Esophagus squamous epithelium (tissue), 5 donors: ENCODE measurements around the gene BICD2. TPM values are rescaled to one million over a fixed set of nuclear protein-coding genes. Genes with fewer than 3 reads are reported as not detected.
A peak's percentile ranks its signal among the peaks of the same experiment; 100 is the strongest.

Experiments used
- DNase-seq: peaks from one replicate; lab custom pipeline; 2025; lab: John Stamatoyannopoulos, UW
- H3K27ac ChIP-seq, 4 donors: fragments of 200-600 bp; sonication (generic); one replicate each; pipeline ENCODE4 v1.5.1; 2016 to 2019; ENCODE audit warnings: mild to moderate bottlenecking in 1 of 4
- H3K27me3 ChIP-seq, 4 donors: fragments of 200-600 bp; sonication (generic); 1 replicate in 3 of 4; 2 replicates in 1 of 4; pipeline versions ENCODE4 v1.5.1 to v1.6.0; 2017 to 2021; ENCODE audit warnings: antibody characterized with exemption in 1 of 4
- H3K36me3 ChIP-seq, 3 donors: fragments of 200-600 bp; sonication (generic); one replicate each; pipeline ENCODE4 v1.5.1; 2016 to 2019
- H3K4me1 ChIP-seq, 3 donors: fragments of 200-600 bp; sonication (generic); one replicate each; pipeline ENCODE4 v1.5.1; 2017 to 2019
- H3K4me3 ChIP-seq, 4 donors: fragments of 200-600 bp; sonication (generic); 1 replicate in 3 of 4; 2 replicates in 1 of 4; pipeline ENCODE4 v1.5.1; 2016 to 2019; ENCODE audit warnings: mild to moderate bottlenecking in 2 of 4, moderate library complexity in 1 of 4
- H3K9me3 ChIP-seq, 3 donors: fragments of 200-600 bp; sonication (generic); one replicate each; pipeline ENCODE4 v1.5.1; 2016 to 2019
- CTCF ChIP-seq, 6 experiments: fragments of 450-650 bp in 4 of 6; fragments of 200-600 bp in 2 of 6; sonication (generic) in 2 of 6; IDR thresholded peaks; one replicate each; pipeline ENCODE4 v1.5.1; 2016 to 2019; ENCODE audit warnings: antibody characterized with exemption in 6 of 6, mild to moderate bottlenecking in 4 of 6, moderate library complexity in 4 of 6
- POLR2A ChIP-seq, 4 donors: fragments of 450-650 bp; IDR thresholded peaks; one replicate each; pipeline ENCODE4 v1.6.1; 2017; ENCODE audit warnings: antibody characterized with exemption in 4 of 4, mild to moderate bottlenecking in 4 of 4, moderate library complexity in 3 of 4
- WGBS, 2 donors: methylation state at CpG; one replicate each; pipeline ENCODE4 v1.1.5; 2018; 5-methylcytosine and 5-hydroxymethylcytosine counted together
- intact Hi-C: fragments of 100-400 bp; cut with DNase I; formaldehyde crosslinking; loops from one replicate; pipeline ENCODE4 v1.15.0; 2022
- total RNA-seq, 4 donors: library from RNA; depleted of rRNA; stranded (reverse); fragments of >200 nt; gene quantifications; one replicate each; pipeline ENCODE4 v1.1.0, GENCODE V29; 2016
- donor health status: DM: yes; HTN: yes; CAD: no.

BICD2 gene
- total RNA-seq, 4 donors from 2014 or later, result 81.7 to 116 (median 91.1) TPM

DNA sequence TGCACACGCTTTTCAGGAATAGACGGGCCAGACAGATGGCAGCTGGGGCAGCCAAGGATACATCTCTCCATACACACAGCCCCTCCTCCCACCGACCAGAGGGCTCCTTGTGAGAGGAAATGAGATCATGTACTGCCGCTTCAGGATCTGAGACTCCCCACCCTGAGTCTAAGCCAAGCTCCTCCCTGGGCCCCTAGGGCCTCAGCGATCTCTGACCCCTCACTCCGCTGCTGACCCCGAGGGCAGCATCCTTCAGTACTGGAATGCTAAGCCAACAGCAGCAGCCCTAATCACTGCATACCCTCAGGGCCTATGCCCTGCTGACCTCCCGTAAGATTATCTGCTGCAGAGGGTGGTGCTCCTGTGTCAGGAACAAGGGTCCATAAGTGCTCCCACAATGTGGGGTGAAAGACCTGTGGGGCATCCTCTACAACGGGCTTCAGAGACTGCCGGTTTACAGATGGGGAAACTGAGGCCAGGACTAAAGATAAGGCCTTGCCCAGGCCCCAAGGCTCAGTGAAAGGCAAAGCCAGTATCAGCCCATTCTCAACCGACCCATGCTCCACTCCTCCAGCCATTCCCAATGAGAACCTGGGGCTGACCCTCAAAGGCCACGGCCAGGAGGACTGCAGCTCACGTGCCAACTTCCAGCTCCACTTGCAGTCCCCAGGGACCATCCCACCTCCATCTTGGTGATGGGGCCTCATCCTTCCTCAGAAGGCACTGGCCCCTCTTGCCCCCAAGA lies 37.5 kb downstream of the BICD2 start:
- WGBS, 2 donors, result 76 to 86% methylated on average over 2 to 6 of the region's 13 CpGs
- Histone ChIP-seq H3K4me1 (peaks cover 29 to 94% (median 41%) of the 10 kb centered on the region in 3 donors), H3K36me3 (peaks cover 16 to 59% (median 28%) of the 10 kb centered on the region in 3 donors), H3K27ac (peak overlapping the region in 1 of 4 donors; percentile 91), H3K4me3 (no peak overlapping the region), H3K27me3 (no peaks in the 10 kb centered on the region), H3K9me3 (no peaks in the 10 kb centered on the region)
- intact Hi-C loops, result no loop called here
- DNase-seq, result no peak
- TF ChIP-seq CTCF (IDR thresholded peaks at IDR 0.05) (no peak), POLR2A (IDR thresholded peaks at IDR 0.05) (no peak)

- no peak for DNase-seq
- Histone ChIP-seq H3K36me3 (peaks cover 16 to 67% (median 35%) of the 10 kb centered on the region in 3 donors), H3K4me1 (peaks cover 29 to 95% (median 41%) of the 10 kb centered on the region in 3 donors), H3K4me3 (no peak overlapping the region), H3K27ac (peak overlapping the region in 2 of 4 donors; percentile 91), H3K9me3 (no peaks in the 10 kb centered on the region), H3K27me3 (no peaks in the 10 kb centered on the region)
- intact Hi-C loops, result no loop called here
- no peak for TF ChIP-seq POLR2A (IDR thresholded peaks at IDR 0.05)
- TF ChIP-seq CTCF (IDR thresholded peaks at IDR 0.05), result no peak
- WGBS, 2 donors, result 77 to 94% methylated on average over 2 to 4 of the region's 4 CpGs
Measured at GRCh38 chr9:92726348-92726747, 38.3 kb downstream of the BICD2 start.

GRCh38 chr9:92725766-92726165 lies 38.9 kb downstream of the BICD2 start:
- no peak for DNase-seq
- WGBS, 2 donors, result 100% methylated on average over 1 of the region's 1 CpG; no CpG with 5 or more reads in 1 of the 2 donors
- Histone ChIP-seq H3K4me3 (no peak overlapping the region), H3K36me3 (peaks cover 18 to 72% (median 40%) of the 10 kb centered on the region in 3 donors), H3K9me3 (no peaks in the 10 kb centered on the region), H3K4me1 (peaks cover 29 to 91% (median 41%) of the 10 kb centered on the region in 3 donors), H3K27me3 (no peaks in the 10 kb centered on the region), H3K27ac (peak overlapping the region in 3 of 4 donors; percentile 81 to 91 (median 91))
- TF ChIP-seq POLR2A (IDR thresholded peaks at IDR 0.05) (no peak), CTCF (IDR thresholded peaks at IDR 0.05) (no peak)
- intact Hi-C loops, result no loop called here

GRCh38 chr9:92725266-92725545 lies 39.4 kb downstream of the BICD2 start:
- Histone ChIP-seq H3K36me3 (peaks cover 24 to 78% (median 46%) of the 10 kb centered on the region in 3 donors), H3K27ac (peak overlapping the region; percentile 81 to 91 (median 90)), H3K4me1 (peaks cover 29 to 87% (median 41%) of the 10 kb centered on the region in 3 donors), H3K9me3 (no peaks in the 10 kb centered on the region), H3K27me3 (no peaks in the 10 kb centered on the region), H3K4me3 (no peak overlapping the region)
- DNase-seq, result no peak
- TF ChIP-seq CTCF (IDR thresholded peaks at IDR 0.05) (no peak), POLR2A (IDR thresholded peaks at IDR 0.05) (no peak)
- intact Hi-C loops, result no loop called here
- 80 to 93% methylated on average over 1 to 3 of the region's 4 CpGs for WGBS, 2 donors

DNA sequence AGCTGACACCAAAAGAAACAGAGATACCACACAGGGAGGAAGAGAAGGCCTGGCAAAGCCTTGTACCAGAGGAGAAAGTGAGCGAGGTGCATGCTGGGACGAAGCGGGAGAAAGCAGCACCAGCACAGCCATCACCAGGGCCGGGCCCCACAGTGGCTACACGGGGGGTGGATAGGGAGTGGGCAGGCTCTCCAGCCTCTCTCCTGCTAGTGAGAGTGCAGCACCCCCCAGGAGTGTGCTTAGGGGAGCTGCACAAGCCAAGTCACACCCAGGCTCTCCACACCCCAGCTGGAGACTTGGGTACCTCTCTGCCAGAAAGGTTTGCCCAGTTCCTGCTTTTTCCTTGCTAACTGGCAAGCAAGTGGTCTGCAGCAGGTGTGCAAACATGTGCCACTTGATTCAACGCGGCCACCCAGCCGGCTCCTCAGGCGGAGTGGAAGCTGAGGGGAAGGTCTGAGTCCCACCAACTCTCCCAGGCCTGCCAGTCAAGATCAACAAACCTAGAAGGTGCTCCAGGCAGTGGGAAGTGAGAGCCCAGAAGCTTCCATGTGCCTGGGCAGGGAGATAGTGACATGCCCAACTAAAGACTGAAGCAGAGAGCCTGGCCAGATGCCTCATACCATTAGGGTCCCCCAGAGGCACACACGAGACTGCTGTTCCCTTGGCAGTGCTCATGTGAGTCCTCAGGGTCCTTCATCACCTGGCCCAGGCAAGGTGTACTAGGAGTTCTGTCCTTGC lies 39.9 kb downstream of the BICD2 start:
- Histone ChIP-seq H3K27ac (peak overlapping the region; percentile 81 to 91 (median 90)), H3K36me3 (peaks cover 29 to 79% (median 51%) of the 10 kb centered on the region in 3 donors), H3K4me3 (no peak overlapping the region), H3K4me1 (peaks cover 29 to 84% (median 41%) of the 10 kb centered on the region in 3 donors), H3K27me3 (no peaks in the 10 kb centered on the region), H3K9me3 (no peaks in the 10 kb centered on the region)
- intact Hi-C loops, result no loop called here
- TF ChIP-seq CTCF (IDR thresholded peaks at IDR 0.05), result no peak
- no peak for TF ChIP-seq POLR2A (IDR thresholded peaks at IDR 0.05)
- no peak for DNase-seq
- WGBS, 2 donors, result 73 to 85% methylated on average over 6 of the region's 10 CpGs
